ENCODE data around the gene ZNF341. TPM values are rescaled to one million over a fixed set of nuclear protein-coding genes. Genes with fewer than 3 reads are reported as not detected.
A peak's percentile ranks its signal among the peaks of the same experiment; 100 is the strongest.

Gene ZNF341
- total and polyA plus RNA-seq, 8 donors = 0.58 to 6.2 (median 1.9) TPM

- no peak for DNase-seq
Observed at GRCh38 chr20:33811776-33812151, 80.0 kb downstream of the ZNF341 start.

DNA sequence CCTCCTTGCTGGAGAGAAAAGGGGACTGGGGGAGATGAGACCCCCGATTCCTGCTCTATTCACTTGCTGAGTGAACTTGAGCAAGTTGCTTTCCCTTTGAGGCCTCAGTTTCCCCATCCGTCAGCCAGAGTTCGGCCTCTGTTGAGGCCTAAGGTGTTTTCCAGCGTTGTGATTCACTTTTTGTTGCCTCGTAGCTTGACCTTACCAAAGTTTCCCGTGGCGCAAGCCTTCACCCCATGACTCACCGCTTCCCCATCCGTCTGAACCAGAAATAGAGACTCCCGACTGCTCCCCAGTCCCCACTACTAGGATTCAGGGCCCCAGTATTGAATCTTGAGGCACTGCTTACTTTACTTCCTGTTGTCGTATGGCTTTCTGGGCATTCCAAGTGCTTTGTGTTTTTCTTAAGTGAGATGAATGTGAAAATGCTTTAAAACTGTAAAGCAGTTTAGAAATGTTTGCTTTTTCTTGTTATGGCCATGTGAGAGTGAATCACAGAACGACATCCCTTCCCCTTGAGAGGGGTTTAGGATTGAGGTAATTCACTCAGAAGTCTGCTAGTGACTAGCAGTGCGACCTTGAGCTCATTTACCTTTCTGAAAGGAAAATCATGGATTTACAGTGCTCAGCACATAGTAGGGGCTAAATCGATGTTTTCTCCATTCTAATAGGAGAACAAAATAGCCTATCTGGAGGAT lies 80.5 kb downstream of the ZNF341 start:
- intact Hi-C loops (cut with DNase I; ENCODE audit: low total_unique reads) = no loop called here
- H3K36me3 ChIP-seq = peaks cover 0 to 9% (median 3%) of the 10 kb centered on the region in 4 donors
- H3K27me3 ChIP-seq = no peaks in the 10 kb centered on the region
- 3 to 5% (median 4%) methylated on average over 14 of the region's 14 CpGs for WGBS, 5 donors
- peak overlapping the region; percentile 64 to 99 (median 94) for H3K27ac ChIP-seq
- TF ChIP-seq POLR2AphosphoS5 (IDR thresholded peaks at IDR 0.05) (peak; percentile 37 to 76 (median 53)), POLR2A (IDR thresholded peaks at IDR 0.05) (no peak)
- peak overlapping the region; percentile 78 to 96 (median 88) for H3K4me3 ChIP-seq
- H3K4me1 ChIP-seq = peaks cover 42 to 59% (median 51%) of the 10 kb centered on the region in 4 donors
- DNase-seq = peak; percentile 66 to 74
- H3K9me3 ChIP-seq = no peaks in the 10 kb centered on the region

More at GRCh38 chr20:33811776-33812151, 80.0 kb downstream of the ZNF341 start:
- Histone ChIP-seq H3K9me3 (no peaks in the 10 kb centered on the region), H3K27me3 (no peaks in the 10 kb centered on the region), H3K4me1 (peaks cover 36 to 53% (median 45%) of the 10 kb centered on the region in 4 donors), H3K36me3 (peaks cover 0 to 9% (median 3%) of the 10 kb centered on the region in 4 donors), H3K27ac (peak overlapping the region; percentile 64 to 99 (median 94)), H3K4me3 (peak overlapping the region; percentile 78 to 96 (median 88))
- WGBS, 5 donors = 0 to 2% (median 1%) methylated on average over 12 of the region's 12 CpGs
- no peak for TF ChIP-seq POLR2AphosphoS5 (IDR thresholded peaks at IDR 0.05)
- no peak for TF ChIP-seq POLR2A (IDR thresholded peaks at IDR 0.05)
- TF ChIP-seq EP300 (IDR thresholded peaks at IDR 0.05) = no peak
- intact Hi-C loops (cut with DNase I; ENCODE audit: low total_unique reads) = no loop called here

GRCh38 chr20:33812908-33813462 lies 81.2 kb downstream of the ZNF341 start:
- intact Hi-C loops (cut with DNase I; ENCODE audit: low total_unique reads) = no loop called here
- peak in 1 of 2 donors; percentile 76 for DNase-seq
- 12 to 19% (median 18%) methylated on average over 10 of the region's 10 CpGs for WGBS, 5 donors
- no peaks in the 10 kb centered on the region for H3K9me3 ChIP-seq
- peak overlapping the region in 4 of 5 donors; percentile 93 to 99 (median 96) for H3K27ac ChIP-seq
- TF ChIP-seq POLR2A (IDR thresholded peaks at IDR 0.05) (no peak), EP300 (IDR thresholded peaks at IDR 0.05) (no peak), POLR2AphosphoS5 (IDR thresholded peaks at IDR 0.05) (no peak)
- TF ChIP-seq, protein P1, sequence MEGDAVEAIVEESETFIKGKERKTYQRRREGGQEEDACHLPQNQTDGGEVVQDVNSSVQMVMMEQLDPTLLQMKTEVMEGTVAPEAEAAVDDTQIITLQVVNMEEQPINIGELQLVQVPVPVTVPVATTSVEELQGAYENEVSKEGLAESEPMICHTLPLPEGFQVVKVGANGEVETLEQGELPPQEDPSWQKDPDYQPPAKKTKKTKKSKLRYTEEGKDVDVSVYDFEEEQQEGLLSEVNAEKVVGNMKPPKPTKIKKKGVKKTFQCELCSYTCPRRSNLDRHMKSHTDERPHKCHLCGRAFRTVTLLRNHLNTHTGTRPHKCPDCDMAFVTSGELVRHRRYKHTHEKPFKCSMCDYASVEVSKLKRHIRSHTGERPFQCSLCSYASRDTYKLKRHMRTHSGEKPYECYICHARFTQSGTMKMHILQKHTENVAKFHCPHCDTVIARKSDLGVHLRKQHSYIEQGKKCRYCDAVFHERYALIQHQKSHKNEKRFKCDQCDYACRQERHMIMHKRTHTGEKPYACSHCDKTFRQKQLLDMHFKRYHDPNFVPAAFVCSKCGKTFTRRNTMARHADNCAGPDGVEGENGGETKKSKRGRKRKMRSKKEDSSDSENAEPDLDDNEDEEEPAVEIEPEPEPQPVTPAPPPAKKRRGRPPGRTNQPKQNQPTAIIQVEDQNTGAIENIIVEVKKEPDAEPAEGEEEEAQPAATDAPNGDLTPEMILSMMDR (IDR thresholded peaks at IDR 0.05) = no peak
- H3K36me3 ChIP-seq = peaks cover 0 to 9% (median 3%) of the 10 kb centered on the region in 4 donors
- peak overlapping the region; percentile 78 to 96 (median 88) for H3K4me3 ChIP-seq
- peaks cover 49 to 66% (median 58%) of the 10 kb centered on the region in 4 donors for H3K4me1 ChIP-seq
- H3K27me3 ChIP-seq = no peaks in the 10 kb centered on the region

- peaks cover 54 to 79% (median 70%) of the 10 kb centered on the region in 4 donors for H3K4me1 ChIP-seq
- TF ChIP-seq POLR2AphosphoS5 (IDR thresholded peaks at IDR 0.05) = no peak
- TF ChIP-seq, protein P1 (IDR thresholded peaks at IDR 0.05) = no peak
- TF ChIP-seq POLR2A (IDR thresholded peaks at IDR 0.05) = no peak
- no peak for TF ChIP-seq EP300 (IDR thresholded peaks at IDR 0.05)
- DNase-seq = no peak
- H3K27ac ChIP-seq = peak overlapping the region in 3 of 5 donors; percentile 11 to 94 (median 42)
- H3K27me3 ChIP-seq = no peaks in the 10 kb centered on the region
- 33 to 52% (median 43%) methylated on average over 5 of the region's 5 CpGs for WGBS, 5 donors
- H3K36me3 ChIP-seq = peaks cover 0 to 9% (median 3%) of the 10 kb centered on the region in 4 donors
- intact Hi-C loops (cut with DNase I; ENCODE audit: low total_unique reads) = no loop called here
- H3K4me3 ChIP-seq = peak overlapping the region in 1 of 4 donors; percentile 78
- no peaks in the 10 kb centered on the region for H3K9me3 ChIP-seq
Observed at GRCh38 chr20:33814238-33814712, 82.5 kb downstream of the ZNF341 start.

- WGBS, 5 donors = 89 to 95% (median 90%) methylated on average over 3 of the region's 3 CpGs
- Histone ChIP-seq H3K4me1 (peaks cover 59 to 91% (median 79%) of the 10 kb centered on the region in 4 donors), H3K36me3 (peaks cover 0 to 9% (median 3%) of the 10 kb centered on the region in 4 donors), H3K4me3 (no peak overlapping the region), H3K27me3 (no peaks in the 10 kb centered on the region), H3K9me3 (no peaks in the 10 kb centered on the region), H3K27ac (no peak overlapping the region)
- no peak for DNase-seq
- no peak for TF ChIP-seq POLR2A (IDR thresholded peaks at IDR 0.05)
- no peak for TF ChIP-seq POLR2AphosphoS5 (IDR thresholded peaks at IDR 0.05)
- no peak for TF ChIP-seq EP300 (IDR thresholded peaks at IDR 0.05)
- TF ChIP-seq, protein P1 (IDR thresholded peaks at IDR 0.05) = no peak
- intact Hi-C loops (cut with DNase I; ENCODE audit: low total_unique reads) = no loop called here
Observed at GRCh38 chr20:33815671-33816070, 83.9 kb downstream of the ZNF341 start.
